Subcutaneous preadipocyte (primary cell): ENCODE measurements around the gene ACTR3. TPM values are rescaled to one million over a fixed set of nuclear protein-coding genes. Genes with fewer than 3 reads are reported as not detected.

Source experiments
- small RNA-seq: library from RNA; depleted of rRNA; stranded (forward); fragments of <200 nt; gene quantifications from one replicate; pipeline ENCODE3, GENCODE V24; 2012
- total RNA-seq: library from RNA; depleted of rRNA; stranded (reverse); fragments of >200 nt; gene quantifications from 2 replicates; pipeline ENCODE4 v1.2.3, GENCODE V29; 2012

The ACTR3 gene
- total RNA-seq = 176 and 216 TPM in 2 replicates

GRCh38 chr2:113889471-113890252 is at the start of gene ACTR3:
Gene ACTR3 (plus strand): TSS chr2:113890089. CDS start chr2:113890280, 191 bp downstream.

Small RNA genes lying within 50 kb of the gene (small RNA-seq; reads per million reads assigned to genes)
- not detected for gene RF00012

Other genes with a start within 250 kb of the ACTR3 start
- 122 and 152 TPM in 2 replicates for gene SLC35F5, start 133.4 kb upstream of the ACTR3 start, total RNA-seq